NCI-H510A (cell line): ENCODE data around the gene CPNE2.
"Not testable (repeated sequence)": the region's sequence is repeated elsewhere in the genome, so short reads cannot be mapped to it uniquely, and the experiment has no call there.

Experiments
- DNase-seq: peaks from one replicate; lab custom pipeline; 2025; lab: John Stamatoyannopoulos, UW

Gene CPNE2

GRCh38 chr16:57069635-57070370 is 22.6 kb upstream of the CPNE2 start:
- DNase-seq = no peak

- DNase-seq = no peak
Measured at GRCh38 chr16:57070424-57070823, 22.0 kb upstream of the CPNE2 start.

- not testable (repeated sequence) for DNase-seq
Measured at GRCh38 chr16:57071081-57071732, 21.2 kb upstream of the CPNE2 start.

GRCh38 chr16:57071831-57072582 is 20.4 kb upstream of the CPNE2 start:
- DNase-seq = no peak

GRCh38 chr16:57072616-57073275 is 19.6 kb upstream of the CPNE2 start:
- DNase-seq = no peak

GRCh38 chr16:57077714-57078113 is 14.7 kb upstream of the CPNE2 start:
- DNase-seq = no peak

GRCh38 chr16:57081744-57082143 is 10.6 kb upstream of the CPNE2 start:
- DNase-seq = no peak

- DNase-seq = no peak
Measured at GRCh38 chr16:57082664-57083063, 9.7 kb upstream of the CPNE2 start.

- no peak for DNase-seq
Measured at GRCh38 chr16:57083485-57084126, 8.8 kb upstream of the CPNE2 start.

GRCh38 chr16:57084257-57084770 is 8.1 kb upstream of the CPNE2 start:
- no peak for DNase-seq

GRCh38 chr16:57084996-57085395 is 7.4 kb upstream of the CPNE2 start:
- no peak for DNase-seq

GRCh38 chr16:57087003-57087402 is 5.4 kb upstream of the CPNE2 start:
- DNase-seq = no peak

- DNase-seq = no peak
Measured at GRCh38 chr16:57089406-57089805, 3.0 kb upstream of the CPNE2 start.

- DNase-seq = no peak
Measured at GRCh38 chr16:57091200-57091974, 996 bp upstream of the CPNE2 start.

GRCh38 chr16:57092786-57093411 is 516 bp downstream of the CPNE2 start:
- no peak for DNase-seq

GRCh38 chr16:57093666-57094564 is 1.5 kb downstream of the CPNE2 start:
- no peak for DNase-seq

GRCh38 chr16:57094911-57095310 is 2.5 kb downstream of the CPNE2 start:
- no peak for DNase-seq

- no peak for DNase-seq
Measured at GRCh38 chr16:57096192-57096591, 3.8 kb downstream of the CPNE2 start.

- no peak for DNase-seq
Measured at GRCh38 chr16:57096793-57097192, 4.4 kb downstream of the CPNE2 start.
